GM19468 (cell line): ENCODE data around the gene RNF212.

Experiments used
- ATAC-seq: cut with Tn5 transposase; IDR thresholded peaks from one replicate; pipeline ENCODE4 v1.9.1; 2021; ENCODE audit warnings: mild to moderate bottlenecking, moderate library complexity, moderate number of reproducible peaks; ENCODE audit not compliant: unreplicated experiment; ENCODE audit errors: extremely low read depth

RNF212 gene

DNA sequence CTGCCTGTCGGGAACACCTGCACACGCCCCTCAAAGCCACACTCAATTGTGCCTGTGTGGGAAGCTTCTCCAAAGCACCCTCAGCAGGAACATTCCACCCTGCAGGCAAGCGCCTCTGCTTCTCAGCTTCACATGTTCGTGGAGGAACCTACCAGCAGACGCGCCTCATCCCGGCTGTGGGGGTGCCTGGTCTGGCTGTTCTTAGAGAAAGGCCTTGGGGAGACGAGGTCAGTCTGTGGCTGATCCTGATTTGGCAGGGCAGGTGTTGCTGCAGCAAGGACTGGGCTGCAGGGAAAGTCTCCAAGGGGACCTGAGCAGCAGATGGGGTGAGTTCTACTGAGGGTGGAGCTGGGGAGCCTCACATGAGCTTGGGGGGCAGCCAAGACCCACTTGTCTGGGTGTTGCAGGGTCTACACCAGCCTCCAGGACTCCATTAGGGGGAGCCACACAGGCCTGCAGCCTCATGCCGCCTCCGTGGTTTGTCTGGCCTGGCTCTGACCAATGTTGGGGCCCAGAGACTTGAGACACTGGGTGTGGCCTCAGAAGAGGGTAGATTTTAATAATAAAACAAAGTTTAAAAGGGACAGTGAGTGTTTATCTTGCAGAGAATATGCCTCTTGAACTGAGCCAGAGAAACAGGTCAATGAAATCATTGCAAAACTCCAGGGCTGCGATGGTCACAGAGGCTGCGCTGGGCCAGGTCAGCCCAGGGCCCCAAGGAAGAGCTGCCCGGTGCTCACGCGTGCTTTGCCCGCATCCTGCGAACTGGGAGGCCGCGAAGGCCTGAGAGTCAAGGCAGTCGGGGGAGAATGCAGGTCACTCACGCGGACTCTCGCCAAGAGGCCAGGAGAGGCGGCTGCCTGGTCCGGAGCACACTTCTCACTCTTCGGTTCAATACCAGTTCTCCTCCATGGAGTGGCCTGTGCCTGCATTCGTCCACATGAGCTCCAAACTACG is 21.1 kb downstream of the RNF212 start:
- ATAC-seq: no peak

DNA sequence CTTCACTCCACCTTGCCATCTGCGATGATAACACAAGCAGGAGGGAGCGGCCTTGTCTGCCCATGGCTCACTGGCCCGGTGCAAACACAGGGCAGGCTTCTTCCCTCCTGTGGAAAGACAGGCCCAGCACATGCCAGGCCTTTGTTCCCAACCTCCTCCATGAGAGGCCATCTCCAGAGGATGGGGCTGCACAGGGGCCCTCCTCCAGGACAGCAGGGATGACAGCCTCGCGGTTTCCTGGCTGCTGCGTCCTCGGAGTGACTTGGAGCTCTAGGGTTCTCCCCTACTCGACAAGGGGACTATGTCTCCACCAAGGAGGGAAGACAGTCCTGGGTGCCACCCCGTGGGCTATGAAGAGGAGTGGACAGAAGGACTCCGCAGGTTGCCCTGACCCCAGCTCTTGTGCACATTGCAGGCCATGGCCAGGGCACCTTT is 21.8 kb downstream of the RNF212 start:
- no peak for ATAC-seq

DNA sequence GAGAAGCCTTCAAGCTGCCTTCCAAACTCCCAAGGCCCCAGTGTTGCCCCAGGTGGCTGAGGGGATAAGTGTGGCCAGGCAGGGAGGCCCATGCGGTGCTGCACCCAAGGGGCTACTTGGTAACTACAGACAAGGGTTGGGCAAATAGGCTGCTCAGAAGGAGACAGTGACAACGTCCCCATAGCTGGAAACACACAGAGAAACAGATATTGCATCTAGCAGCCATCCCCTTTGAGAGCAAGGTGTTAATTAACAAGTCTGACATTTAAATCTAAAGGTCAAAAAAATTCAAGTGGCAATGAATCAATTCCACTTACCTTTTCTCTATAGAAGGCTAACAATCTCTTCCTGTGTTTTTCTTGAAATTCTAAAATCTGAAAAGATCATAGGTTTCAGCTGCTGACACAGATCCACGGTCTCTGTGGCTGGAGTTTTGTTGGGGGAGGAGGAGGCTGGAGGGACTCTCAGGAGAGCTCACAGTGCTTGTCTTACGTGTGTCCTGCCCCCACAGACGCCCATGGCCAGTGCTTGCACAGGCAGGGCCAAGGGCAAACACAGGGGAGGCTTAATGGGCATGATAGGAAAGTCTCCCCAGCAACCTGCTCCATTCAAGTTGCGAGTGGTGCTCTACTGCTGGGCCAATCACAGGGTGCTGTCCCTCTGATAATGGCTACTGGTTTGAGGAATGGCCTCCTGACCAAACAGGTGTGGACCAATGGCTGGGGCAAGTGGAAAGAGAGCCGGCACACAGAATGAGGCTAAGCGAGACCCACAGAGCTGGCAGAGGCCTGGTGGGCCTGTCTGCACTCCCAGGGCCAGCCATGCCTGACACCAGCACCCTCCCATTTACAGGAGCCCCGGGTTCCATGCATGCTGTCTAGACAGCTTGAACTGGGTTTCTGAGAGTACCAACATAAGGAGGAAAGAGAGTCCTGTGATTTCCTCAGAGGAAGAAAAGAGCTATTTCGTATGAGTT is 22.6 kb downstream of the RNF212 start:
- no peak for ATAC-seq

DNA sequence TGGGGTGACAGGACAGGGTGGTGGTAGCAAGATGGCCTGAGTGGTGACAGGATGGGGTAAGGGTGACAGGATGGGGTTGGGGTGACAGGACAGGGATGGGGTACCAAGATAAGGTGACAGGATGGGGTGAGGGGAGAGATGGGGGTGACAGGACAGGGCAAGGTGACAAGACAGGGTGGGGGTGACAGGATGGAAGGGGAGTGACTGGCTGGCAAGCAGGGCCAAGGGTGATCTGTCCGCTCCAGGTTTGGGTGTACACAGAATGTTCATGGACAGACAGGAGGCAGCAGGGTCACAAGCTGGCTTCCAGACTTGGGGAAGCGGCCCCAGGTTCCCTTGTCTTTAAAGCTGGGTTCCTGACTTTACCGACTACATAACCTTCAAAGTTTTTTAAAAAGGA is 23.3 kb downstream of the RNF212 start:
- ATAC-seq: no peak

DNA sequence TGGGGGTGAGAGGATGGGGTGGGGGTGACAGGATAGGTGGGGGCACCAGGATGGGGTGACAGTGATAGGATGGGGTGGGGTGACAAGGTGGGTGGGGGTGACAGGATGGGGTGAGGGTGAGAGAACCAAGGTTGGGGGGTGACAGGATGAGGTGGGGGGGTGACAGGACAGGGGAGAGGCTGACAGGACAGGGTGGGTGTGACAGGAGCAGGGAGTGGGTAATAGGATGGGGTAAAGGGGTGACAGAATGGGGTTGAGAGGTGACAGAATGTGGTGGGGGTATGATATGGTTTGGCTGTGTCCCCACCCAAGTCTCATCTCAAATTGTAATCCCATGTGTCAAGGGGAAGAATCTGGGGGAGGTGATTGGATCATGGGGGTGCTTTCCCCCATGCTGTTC is 26.0 kb downstream of the RNF212 start:
- no peak for ATAC-seq

DNA sequence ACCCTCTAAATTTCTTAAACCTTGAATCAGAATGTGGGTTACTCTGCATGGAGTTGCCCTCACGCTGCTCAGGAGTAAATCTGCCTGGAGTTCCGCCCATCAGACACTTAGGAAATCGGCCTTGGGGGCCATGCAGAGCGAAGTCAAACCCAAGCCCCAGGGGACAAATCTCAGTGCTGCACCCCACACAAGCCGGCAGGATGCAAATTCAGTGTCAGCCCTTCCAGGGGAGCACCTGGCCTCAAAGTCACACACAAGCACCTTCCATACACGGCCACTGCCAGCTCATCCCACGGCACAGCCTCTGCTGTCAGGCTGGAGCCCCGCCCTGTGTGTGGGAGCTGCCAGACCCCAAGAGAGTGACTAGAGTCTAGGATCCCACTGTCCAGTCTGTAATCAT is 27.4 kb downstream of the RNF212 start:
- no peak for ATAC-seq

DNA sequence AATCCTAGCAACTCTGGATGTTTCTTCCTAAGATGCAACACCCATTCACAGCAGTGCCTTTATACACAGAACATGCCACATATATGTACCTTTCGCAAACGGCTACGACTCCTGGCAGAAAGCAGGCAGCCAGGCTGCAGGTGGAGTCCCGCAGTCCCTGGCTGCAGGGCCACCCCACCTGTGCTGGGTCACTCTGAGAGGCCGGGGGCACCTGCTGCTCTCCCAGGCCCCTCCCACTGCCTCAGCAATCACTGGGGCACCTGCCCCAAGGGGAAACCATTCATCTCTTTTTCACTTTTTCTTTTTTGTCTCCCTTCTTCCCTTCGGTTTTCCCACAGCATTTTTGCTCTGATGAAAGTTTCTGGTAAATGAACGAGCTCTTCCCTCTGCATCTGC is 28.0 kb downstream of the RNF212 start:
- ATAC-seq: no peak

DNA sequence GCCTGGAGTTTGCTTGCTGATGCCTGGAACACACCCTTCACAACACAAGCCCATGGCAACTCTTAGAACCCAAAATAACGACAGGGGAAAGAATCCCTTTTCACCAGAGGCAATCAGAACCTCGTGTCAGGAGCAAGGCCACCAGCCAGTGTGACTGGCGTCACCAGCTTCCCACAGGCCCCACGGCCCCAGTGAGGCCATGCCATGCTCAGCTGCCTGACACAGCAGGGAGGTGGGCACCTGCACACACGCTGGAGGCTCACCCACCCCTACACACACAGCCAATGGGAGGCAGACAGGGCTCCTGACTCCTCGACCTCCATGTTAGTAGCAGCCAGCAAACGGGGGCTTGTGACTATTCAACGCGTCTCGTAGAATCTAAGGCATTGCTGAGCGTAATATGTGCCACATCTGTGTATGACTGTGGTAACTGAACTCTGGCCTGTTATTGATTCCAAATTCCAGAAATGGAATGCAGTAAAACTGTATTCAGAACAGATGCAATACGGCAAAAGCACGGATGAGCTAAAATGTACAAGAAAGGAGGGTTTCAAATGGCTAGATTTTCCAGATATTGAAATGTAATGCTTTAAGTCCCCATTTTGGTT is 28.5 kb downstream of the RNF212 start:
- no peak for ATAC-seq

DNA sequence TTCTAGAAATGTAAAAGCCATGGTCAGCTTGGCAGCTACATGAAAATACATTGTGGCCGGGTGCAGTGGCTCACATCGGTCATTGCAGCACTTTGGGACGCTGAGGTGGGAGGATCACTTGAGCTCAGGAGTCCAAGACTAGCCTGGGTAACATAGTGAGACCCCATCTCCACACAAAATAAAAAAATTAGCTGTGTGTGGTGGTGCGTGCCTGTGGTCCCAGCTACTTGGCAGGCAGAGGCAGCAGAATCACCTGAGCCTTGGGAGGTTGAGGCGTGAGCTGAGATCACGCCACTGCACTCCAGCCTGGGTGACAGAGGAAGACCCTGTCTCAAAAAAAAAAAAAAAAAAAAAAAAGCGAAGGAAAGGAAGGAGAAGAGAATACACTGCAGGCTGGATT is 29.0 kb downstream of the RNF212 start:
- ATAC-seq: no peak

DNA sequence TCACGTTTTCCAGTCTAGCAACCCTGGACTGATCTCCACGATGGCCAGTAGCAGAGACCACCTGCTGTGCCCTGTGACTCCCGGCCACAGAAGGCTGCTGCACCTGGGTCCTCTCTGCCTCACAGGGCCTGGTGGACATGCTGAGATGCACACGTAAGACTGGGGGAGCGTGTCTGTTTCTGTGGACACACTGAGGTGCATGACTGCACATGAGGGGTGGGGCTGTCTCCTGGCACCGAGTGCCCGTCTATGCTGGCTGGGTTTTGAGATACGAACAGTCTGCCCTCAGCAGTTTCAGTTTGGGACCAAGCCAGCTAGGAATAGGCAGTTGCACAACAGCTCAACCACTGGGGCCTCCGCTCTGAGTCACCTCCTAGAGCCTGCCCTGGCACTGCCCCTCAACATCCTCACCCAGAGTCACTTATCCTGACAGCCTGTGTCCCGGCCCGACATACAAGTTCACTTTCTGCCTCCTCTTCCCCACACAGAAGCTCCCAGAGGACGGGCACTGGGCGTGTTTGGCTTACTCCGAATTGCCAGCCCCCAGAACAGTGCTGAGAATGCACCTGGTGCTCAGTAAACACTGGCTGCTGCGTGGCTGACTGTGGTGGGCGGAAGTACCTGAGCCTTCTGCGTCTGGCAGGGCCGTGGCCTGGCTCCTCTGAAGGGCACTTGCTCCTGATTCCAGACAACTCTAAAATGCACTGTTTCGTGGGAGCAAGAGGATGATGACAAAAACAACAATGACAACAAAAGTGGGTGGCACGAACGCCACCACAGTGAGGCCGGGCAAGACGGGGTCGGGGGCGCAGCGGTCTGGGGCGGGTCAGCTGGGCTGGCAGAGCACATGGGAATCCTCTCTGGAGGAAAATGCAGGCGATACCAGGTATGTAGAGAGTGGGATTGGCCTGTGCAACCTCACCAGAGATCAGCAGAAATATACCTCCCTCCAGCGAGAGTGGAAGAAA is 30.9 kb downstream of the RNF212 start:
- ATAC-seq: no peak

DNA sequence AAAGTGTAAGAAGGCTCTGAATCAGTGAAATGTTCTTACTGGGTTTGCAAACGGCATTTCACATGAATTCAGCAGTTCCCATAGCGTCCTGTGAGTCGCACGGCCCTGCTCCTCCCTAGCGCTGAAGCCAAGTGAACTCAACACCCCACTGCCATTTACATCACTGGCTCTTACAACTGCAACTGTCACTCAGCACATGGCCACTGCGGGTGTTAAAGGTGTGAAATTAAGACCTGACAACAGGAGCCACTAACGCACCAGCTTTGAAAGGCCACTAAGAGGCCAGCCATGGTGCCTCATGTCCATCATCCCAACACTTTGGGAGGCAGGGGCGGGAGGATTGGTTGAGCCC is 31.7 kb downstream of the RNF212 start:
- no peak for ATAC-seq

DNA sequence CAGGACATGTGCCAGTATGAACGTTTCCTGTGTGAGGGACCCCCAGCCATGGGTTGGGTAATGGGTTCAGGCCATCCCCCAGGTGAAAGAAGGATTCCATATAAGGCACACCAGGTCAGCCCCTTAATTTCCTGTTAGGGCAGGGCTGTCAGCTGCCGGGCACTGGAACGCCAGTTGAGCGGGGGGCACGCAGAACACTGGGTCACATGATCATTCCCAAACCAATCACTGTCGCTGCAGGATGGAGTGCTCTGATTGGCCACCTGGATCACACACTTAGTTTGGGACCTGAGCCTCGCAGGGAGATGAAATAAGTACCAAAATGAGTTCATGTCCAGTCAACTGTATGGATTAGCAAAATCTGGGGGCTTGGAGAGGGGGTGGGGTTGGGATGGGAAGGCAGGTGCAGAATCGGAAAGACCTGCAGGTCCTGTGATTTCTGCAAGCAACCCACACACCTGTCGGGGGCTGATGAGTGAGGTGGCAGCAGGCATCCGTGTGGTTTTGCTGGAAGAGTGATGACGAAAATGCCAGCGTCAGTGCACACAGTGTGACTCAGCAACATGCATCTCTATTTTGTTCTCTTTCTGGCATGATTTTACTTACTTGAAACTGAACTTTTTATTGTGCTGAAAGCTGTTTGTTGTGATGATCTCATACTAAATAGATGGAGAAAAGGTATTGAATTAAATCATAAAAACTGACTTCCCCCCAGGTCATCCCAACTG is 32.2 kb downstream of the RNF212 start:
- ATAC-seq: no peak

DNA sequence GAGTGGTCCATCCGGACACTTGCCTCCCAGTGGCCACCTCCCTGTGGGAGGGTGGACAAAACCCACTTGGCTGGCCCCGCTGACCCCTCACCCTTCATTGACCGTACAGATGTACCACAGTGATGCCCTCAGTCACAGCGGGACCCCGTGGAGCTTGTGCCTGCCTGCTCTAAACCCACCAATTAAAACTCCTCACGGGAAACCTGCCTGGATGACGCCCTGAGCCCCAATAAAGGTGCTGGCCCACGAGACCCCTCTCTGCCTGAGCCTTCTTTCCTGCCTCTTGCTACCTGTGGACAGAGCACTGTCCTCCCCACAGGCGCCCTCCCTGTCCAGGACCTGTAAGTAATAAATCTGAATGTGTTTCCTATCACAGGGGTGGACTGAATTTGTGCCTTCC is 32.9 kb downstream of the RNF212 start:
- no peak for ATAC-seq

DNA sequence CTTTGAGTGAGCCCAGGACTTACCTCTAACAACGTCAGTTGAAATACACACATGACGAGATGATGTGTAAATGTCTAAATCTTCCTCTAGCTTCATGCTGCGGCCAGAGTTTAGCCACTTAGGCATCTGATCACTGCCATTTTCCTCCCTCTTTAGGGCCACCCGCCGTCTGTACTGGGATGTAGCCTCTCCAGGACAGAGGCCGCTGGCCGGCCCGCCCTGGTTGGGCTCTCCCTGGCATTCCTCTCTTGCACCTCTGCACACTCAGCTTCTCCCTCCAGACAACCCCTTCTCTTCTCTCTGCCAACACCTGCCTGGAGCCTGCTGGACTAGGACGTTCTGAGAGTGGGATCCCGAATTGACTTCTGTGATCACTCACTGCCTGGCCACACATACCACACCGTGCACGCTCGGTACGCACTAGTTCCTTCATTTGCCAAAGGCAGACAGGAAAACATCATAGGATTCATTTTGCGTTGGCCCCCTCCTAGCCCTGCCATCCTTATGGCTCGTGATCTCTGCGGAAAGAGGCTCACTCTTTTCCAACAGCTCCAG is 33.6 kb downstream of the RNF212 start:
- no peak for ATAC-seq

DNA sequence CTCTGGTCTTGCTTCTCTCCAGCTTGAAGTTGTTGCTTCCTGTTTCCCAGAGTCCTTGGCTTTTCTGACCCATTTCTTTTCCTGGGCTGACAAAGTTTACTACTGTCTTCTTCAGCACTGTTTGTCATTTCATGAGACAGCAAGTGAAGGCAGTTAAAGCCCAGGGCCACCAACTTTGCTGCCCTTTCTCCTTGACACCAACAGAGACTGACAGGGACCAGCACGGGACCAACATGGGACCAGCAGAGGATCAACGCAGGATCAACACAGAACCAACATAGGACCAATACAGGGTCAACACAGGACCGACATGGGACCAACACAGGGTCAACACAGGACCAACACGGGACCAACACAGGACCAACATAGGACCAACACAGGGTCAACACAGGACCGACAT is 34.9 kb downstream of the RNF212 start:
- ATAC-seq: no peak

DNA sequence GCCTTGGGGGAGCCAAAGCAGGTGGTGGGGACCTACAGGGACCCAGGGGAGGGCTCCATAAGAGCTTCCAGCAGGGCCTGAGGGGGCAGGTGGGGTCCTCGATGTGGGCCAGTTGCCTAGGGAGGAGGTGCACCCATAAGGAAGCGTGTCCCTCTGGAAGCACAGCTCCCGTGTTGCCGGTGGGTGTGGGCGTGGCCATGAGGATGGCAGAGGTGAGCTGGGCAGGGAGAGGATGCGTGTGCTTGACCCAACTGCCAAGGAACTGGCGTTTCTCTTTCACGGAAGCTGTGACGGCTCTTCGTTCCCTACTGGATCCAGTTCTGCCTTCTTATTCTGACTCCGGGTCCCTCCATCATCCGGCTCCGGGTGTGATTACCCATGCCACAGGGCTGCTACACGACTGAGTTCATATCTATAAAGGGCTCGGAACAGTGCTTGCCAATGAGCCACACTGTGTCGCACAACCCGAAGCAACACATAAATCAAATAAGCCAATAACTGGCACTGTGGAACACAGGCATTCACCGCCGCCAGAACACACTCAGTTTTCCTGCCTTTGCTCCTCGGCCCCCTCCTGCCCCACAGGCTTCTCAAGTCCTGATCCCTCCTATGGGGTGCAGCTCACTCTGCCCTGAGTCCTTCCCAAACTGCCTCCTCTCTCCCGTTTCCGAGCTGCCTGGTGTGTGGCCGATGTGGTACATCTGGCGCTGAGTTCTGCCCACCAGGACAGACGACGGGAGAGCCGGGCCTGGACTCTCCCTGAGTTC is 35.5 kb downstream of the RNF212 start:
- no peak for ATAC-seq

DNA sequence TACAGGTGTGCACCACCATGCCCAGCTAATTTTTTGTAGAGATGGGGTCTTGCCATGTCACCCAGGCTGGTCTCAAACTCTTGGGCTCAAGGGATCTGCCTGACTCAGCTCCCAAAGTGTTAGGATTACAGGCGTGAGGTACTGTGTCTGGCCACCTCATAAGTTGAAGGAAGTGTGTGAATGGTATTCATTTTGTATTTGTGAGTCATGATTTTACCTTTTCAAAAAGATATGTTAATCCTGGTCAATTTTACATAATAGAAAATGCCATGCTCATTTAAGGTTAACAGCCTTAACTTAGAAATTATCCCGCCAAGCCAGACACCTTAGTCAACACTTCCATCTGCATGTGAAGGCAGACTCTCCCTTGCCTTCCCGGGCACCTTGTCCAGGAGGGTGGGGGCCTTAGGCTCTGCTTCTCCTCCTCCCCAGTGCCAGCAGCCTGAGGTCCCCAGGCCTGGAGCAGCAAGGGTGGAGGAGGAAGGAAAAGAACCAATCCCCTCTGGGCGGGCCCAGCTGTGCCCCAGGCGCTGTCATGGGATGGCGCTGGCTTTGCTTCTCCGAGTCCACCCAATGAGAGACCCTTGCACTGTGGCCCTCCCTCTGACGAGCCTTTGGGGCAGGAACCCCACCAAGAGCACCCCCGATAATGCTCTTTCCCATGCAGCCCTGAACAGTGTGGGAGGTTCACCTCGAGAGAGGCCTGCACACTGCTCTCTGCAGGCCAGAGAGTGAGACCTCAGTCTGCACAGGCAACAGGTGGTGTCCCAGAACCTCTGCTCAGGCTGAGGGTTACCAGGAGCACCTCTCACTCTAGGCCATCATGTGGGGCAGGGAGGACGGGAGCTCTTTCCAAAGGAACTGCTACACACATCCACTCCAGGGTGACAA is 37.3 kb downstream of the RNF212 start:
- no peak for ATAC-seq
